HG02884 (cell line): ENCODE data around the gene TCOF1.

Experiments used
- ATAC-seq: cut with Tn5 transposase; IDR thresholded peaks from one replicate; pipeline ENCODE4 v1.9.1; 2021; ENCODE audit warnings: mild to moderate bottlenecking, moderate library complexity; ENCODE audit not compliant: unreplicated experiment

The TCOF1 gene

GRCh38 chr5:150401376-150402228 is 44.1 kb downstream of the TCOF1 start:
- ATAC-seq: no peak

GRCh38 chr5:150402229-150402773 is 44.8 kb downstream of the TCOF1 start:
- ATAC-seq: no peak

- no peak for ATAC-seq
These were observed 45.4 kb downstream of the TCOF1 start for GRCh38 chr5:150402901-150403342.

GRCh38 chr5:150404121-150404520 is 46.6 kb downstream of the TCOF1 start:
- ATAC-seq: no peak

- no peak for ATAC-seq
These were observed 47.0 kb downstream of the TCOF1 start for GRCh38 chr5:150404535-150404934.

GRCh38 chr5:150404941-150405816 is 47.7 kb downstream of the TCOF1 start:
- ATAC-seq: no peak

GRCh38 chr5:150406103-150406722 is 48.7 kb downstream of the TCOF1 start:
- no peak for ATAC-seq

- no peak for ATAC-seq
These were observed 49.2 kb downstream of the TCOF1 start for GRCh38 chr5:150406723-150407095.

- ATAC-seq: no peak
These were observed 49.7 kb downstream of the TCOF1 start for GRCh38 chr5:150407096-150407720.

GRCh38 chr5:150408231-150408943 is 50.9 kb downstream of the TCOF1 start:
- ATAC-seq: no peak

GRCh38 chr5:150409638-150410523 is 52.4 kb downstream of the TCOF1 start:
- ATAC-seq: peak; percentile 28

GRCh38 chr5:150410524-150411244 is 53.2 kb downstream of the TCOF1 start:
- no peak for ATAC-seq

- no peak for ATAC-seq
These were observed 53.9 kb downstream of the TCOF1 start for GRCh38 chr5:150411245-150411979.

- peak; percentile 62 for ATAC-seq
These were observed 55.0 kb downstream of the TCOF1 start, which contains the start of gene CD74 for GRCh38 chr5:150412319-150413175. TSS of gene CD74 (minus strand) at chr5:150412910. CDS start at chr5:150412749, 161 bp downstream.

GRCh38 chr5:150413176-150413901 is 55.8 kb downstream of the TCOF1 start:
- no peak for ATAC-seq
